T-helper 2 cell treated with Interferon-gamma antibody and Interleukin-4, amounts not matched to agents 100 ng/mL and 5 ng/mL, for 36 hours (primary cell): ENCODE measurements around the gene CC2D1B. TPM values are rescaled to one million over a fixed set of nuclear protein-coding genes. Genes with fewer than 3 reads are reported as not detected.

Experiments used
- intact Hi-C: fragments of 100-400 bp; cut with micrococcal nuclease; formaldehyde crosslinking; loops from one replicate; pipeline ENCODE4 v1.15.1; 2023
- total RNA-seq: library from RNA; stranded (reverse); gene quantifications from 2 replicates; pipeline ENCODE4 v1.2.3, GENCODE V29; 2022

CC2D1B gene
- total RNA-seq, 1 donor from 2014 or later: 47.1 TPM

DNA sequence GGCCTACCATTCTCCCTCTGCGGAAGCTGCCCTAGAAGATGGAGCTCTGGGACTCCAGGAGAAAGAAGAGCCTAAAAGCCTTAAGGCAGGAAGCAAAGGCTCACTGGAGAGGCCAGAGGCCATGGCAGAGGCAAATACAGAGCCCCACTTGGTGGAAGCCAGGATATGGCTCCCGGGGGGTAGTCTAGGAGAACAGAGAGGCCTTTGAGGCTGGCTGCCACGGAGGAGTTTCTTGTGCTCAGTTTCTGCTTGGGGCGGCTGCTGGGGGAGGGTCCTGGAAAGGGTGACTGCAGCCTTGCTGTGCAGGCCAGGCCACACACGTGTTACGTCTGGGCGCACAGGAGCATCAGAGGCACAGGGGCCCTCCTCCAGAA is 5.4 kb downstream of the CC2D1B start:
- intact Hi-C loops: loop anchor here (10.0 kb wide), 1 partner anchor 1126 kb away; the partner anchor contains the start of gene RNF11

DNA sequence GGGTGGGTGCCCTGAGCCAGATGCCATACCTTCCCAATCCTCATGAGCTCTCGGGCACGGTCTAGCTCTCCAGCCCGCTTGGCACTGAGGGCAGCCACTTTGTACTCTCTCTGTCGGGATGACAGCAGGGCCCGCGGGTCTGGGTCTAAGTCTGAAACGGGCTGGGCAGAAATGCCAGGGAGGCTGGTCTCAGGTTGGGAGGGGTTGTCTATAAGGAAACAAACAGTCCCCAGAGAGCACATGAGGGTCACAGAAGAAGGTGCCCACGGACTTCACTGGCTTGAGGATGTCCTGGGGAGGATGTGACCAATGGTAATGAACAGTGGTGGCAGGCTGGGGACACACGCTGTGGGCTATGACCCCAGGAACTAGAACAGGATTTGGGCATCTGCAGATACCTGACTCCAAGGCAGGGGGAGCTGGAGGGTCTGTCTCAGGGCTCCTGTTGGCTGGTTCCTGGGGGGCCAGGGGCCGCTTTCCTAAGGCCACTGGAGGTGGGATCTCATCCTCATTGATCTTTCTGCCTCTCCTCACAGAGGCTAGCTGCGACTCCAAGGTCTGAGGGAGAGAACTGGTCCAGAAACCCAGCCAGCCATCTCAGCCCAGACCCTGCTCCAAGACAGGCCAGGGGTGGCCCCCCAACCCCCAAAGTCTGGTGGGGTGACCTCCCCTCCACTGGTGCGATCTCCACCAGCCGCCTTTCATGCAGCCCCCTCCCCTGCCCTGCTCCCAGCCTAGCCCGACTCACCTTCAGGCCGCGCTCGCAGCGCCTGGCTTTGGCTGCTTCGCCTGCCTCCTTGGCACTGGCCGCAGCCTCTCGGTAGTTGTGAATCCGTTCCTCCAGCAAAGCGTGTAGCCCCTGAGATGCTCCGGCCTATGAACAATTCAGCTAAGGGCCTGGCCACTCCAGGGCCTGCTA is 6.1 kb downstream of the CC2D1B start:
- intact Hi-C loops: loop anchor here (10.0 kb wide), 1 partner anchor 1125 kb away; the partner anchor contains the start of gene RNF11

DNA sequence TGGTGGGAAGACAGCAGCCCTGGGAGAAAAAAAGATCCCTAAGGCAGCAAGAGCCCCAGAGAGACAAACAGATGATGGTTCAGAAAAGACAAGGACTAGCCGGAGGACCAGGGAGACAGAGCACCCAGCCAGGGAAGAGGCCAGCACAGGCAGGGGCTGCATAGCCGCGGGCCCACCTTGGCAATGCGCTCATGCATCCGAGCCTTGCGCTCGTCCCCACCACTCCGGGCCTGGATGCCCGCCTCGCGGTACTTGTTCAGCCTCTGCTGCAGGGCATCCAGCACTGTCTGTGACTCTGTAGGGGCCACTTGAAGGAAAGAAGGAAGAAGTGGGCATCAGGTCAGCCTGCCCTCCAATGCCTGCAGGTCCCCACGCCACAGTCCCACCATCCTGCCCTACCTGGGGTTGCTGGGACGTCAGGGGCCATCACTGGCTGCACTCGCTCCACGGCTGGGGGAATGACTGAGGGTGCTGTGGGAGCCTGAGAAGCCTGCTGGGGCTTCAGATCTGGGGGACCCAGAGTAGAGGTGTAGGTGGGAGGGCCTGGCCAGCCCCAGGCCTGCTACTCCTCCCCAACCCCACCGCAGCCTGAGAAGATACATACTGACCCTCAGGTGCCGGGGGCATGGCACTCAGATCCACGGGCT is 7.0 kb downstream of the CC2D1B start:
- intact Hi-C loops: no loop called here

DNA sequence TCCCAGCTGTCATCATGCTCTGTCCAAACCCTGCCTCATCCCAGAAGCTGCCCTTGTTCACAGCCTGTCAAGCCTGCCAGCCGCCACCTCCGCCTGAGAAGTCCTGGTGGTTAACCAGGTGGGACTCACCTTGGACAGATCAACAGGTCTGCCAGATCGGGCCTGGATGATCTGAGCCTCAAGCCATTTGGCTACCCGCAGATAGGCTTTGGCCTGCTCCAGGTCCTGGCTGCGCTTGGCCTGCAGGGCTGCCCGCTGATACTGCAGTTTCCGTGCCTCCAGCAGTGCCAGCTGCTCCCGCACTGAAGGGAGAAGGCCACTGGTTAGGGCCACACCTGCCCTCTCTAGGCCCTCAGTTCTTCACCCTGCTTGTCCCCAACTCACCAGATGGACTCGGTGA is 8.6 kb downstream of the CC2D1B start:
- intact Hi-C loops: no loop called here

DNA sequence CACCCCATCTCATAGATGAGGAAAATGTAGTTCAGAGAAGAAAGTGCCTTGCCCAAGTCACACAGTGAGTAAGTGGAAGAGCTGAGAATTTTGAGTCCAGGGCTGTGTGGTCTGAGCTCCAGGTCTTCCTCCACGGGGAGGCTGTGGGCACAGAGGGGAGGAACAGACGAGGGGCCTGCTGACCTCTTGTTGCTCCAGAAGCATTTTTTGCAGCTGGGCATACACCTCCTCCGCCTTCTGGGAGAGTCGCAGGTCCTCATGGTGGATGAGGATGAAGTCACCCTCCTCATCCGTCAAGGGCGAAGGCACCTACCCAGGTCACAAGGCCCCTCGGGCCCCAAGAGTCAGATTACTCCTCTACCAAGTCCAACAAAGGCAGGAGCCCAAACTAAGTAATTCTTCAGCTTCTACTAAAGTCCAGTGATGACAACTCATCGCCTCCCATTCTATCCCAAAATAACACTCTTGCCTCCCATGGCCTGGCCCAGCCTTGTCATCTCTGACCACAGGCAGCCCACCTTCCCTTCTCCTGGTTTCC is 9.1 kb downstream of the CC2D1B start:
- intact Hi-C loops: no loop called here

DNA sequence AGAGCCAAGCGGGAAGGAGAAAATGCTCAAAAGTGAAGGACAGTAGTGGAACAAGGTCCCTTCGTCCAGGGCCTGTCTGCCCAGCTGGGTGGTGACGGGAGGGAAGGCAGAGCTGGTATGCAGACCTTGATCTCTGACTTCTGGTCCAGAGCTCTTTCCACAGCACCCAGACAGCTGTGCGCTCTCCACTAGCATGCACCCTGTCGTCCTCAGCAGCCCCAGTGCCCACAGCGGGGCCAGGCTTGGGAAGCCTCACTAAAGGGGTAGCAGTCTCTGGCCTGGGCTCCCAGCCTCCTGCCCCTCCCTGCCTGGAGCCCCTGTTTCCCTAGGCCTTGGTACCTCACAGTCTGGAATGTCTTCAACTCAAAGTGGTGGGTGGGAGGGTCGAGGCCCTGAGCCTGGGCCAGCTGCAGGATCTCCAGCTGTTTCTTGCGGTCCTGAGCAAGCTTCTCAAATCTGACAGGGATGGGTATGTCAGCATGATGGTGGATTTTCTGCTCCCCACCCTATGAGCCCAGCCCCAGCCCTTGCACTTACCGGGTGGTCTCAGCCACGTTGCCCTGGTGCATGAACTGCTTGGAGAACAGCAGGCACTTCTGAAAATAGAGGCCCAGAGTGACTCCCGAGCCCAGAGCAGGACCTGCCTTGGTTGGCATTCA is 10.0 kb downstream of the CC2D1B start:
- intact Hi-C loops: no loop called here

DNA sequence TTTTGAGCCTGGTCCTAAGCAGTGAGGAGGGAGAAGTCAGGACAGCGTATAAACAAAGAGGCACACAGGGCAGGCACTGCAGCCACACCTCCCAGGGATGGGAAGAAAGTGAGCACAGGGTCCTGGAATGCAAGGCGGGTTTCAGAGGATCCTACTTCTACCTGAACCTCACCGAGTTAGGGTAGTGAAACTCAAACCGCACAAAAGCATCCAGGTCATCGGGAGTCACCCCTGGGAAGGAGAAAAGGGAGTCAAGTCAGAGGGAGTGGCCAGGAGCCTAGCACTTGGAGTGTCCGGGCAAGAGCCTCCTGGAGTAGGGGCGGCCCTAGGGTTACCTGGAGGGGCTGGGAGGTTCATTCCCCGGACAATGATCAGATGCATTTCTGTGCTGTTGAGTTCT is 10.6 kb downstream of the CC2D1B start:
- intact Hi-C loops: no loop called here

DNA sequence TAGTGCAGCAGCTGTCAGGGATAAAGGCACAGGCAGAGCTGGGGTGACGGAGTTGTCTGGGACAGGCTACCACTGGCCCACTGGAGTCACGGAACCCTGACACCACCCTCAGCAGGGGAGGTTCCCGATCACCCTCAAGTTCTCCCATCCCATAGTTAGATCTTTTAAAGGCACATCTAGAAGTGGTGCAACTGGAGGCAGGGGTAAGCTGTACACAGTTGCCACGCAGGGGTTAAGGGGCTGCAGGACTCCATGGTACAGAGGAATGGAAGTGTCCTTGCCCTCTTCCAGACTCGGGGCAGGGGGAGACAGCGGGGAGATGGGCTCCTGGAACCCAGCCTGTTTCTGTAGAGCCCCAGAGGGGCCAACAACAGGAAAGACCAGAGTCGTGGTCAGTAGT is 13.3 kb downstream of the CC2D1B start:
- intact Hi-C loops: no loop called here

DNA sequence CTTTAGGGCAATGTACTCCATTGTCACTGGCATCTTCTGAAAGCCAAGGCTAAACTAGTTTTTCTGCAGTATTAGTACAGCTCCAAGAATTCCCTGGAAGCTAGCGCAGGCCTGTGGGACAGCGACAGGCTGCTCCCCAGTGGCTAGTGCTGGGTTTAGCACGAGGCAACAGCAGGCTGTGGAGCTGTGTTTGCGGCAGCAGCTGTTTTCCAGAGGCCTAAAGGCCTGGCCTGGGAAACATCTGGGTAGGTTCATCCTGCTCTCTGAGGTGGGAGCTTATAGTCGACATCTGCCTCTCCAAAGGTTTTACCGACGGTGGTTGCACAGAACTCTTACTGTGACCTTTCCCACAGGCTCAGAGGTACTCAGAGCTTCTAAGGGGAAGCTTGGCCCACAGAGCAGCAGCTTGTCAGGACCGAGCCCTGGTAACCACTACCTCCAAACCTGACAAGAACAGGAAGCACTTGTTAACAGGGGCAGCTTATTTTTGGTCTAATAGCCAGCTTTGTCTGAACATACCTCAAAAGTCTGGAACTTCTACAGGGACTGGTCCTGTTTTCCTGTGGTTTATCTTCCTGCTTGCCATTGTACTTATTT is 17.2 kb downstream of the CC2D1B start:
- intact Hi-C loops: no loop called here

DNA sequence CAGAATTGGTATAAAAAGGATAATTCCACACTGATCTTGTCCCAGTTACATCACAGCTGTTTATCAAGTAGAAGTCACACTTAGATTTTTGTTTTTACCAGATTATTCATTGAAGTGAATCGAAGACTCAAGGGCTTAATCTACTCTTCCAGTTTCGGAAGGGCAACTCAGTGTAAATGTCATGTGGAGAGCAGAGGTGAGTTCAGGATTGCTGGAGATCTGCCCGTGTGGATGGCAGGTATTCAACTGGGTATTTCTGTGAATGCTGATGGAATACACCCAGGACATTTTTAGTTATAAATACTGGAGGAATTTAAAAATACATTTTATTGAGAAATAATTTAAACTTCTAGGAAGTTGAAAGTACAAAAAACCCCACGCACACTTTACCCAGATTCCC is 19.4 kb downstream of the CC2D1B start:
- intact Hi-C loops: no loop called here

DNA sequence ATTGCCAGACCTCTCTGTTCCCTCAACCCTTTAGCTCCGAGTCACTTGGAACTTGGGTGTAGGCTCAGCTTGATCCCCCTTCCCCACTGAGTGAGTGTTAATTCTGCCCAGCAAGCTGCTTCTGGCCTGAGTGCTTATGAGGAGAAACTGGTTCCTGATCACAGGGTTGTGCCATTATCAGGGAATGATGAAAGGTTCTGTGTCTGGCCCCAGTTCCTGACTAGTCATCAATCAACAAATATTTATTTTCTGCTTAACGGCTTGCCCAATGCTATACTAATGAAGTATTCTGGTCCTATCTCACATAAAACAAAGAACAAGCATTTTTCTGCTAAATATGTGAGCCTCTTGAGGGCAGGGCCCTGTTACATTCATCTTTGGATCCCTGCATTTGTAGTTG is 20.8 kb downstream of the CC2D1B start:
- intact Hi-C loops: no loop called here

DNA sequence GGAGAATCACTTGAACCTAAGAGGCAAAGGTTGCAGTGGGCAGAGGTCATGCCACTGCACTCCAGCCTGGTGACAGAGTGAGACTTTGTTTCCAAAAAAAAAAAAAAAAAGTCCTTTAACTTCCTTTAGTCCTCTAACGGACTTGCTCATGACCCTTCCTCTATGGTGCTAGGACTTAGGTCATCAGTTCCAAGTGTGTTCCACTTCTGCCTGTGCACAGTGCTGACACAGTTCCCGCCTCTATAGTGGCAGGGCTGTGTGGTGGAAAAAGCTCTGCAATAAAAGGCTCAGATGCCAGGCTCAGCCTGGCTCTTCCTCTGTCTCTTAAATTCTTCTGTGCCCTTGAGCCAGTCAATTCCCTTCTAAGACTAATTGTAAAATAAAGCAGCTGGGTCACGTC is 22.0 kb downstream of the CC2D1B start:
- intact Hi-C loops: no loop called here

DNA sequence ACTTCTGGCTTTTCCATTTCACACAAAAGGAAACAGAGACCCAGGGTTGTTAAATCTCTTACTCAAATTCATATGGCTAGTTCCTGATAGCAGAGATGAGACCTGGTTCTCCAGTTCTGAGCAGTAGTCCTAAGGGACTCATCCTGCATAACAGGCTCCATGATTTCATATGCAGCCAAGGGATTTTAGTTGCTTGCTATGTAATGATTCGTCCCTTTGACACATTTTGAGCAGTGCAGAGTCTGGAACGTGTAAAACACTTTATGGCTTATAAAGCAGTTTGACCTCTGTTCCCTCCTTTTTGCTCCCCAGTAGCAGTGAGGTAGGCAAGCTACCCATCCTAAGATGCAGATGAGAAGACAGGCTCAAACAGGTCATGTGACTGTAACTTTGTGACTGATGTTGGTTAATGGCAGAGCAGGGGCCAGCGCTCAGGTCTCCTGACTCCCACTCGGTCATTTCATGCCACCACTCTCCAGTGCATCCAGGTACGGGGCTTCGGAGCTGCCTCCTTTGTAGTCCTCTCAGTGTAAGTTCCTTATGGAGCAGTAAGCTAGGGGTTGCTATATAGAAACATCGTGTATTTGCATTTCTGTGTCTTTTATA is 24.2 kb downstream of the CC2D1B start:
- intact Hi-C loops: no loop called here

DNA sequence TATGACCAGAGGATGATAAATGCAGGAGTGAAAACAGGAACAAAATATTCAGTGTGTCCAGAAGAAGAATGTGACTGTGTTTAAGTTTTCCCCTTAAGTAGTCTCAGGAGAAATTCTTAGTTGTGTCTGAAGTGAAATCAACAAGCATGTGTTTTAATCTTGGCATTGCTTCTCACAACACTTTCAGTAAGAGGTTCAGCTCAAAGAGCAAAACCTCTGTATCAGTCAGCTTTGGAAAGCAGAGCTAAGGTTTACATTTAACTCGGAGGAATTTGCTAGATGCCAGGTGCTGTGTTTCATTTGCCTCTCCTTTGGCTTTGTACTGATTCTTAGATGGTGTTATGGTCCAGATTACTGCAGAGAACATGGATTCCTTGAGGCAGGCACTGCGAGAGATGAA is 28.6 kb downstream of the CC2D1B start:
- intact Hi-C loops: no loop called here

DNA sequence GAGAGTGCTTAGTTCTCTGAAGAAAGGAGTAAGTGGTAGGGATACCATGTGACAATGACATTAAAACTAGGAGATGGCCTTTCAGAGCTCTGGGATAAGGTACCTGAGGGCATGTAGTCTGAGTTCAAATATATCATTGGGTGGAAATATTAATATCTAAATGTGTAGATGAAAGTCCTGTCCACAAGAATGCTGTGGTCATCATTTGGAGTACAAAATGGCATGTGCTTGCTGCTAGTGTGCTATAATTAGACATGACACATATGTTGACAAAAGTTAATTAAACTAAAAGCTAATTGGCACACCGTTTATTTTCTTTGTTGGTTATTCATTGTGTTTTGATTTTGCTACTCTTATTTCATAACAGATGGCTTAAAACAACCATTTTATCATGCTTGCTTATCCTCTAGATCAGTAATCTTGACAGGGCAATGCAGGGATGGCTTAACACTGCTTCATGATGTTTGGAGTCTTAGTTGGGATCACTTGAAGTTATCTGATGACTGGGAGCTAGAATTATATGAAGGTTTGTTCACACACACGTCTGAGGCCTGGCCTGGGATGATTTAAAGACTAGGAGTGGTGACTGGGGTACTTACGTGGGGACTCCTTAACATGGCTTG is 31.0 kb downstream of the CC2D1B start:
- intact Hi-C loops: no loop called here

DNA sequence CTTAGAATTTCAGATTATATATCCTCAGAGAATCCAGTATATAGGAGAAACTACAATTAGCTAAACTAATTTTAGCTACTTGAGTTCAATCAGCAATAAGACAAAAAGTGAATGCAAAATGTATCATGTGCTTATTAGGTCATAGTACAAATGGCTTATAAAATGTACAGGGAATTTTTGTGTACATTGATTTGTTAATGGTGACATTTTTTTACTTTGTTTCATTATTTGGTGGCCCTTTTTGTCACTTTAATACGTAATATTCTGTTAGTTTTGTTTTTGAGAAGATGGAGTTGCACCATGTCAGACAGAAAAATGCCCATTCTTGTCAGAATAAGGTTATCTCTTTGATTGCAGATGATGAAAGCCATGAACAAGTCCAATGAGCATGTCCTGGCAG is 33.6 kb downstream of the CC2D1B start:
- intact Hi-C loops: no loop called here

DNA sequence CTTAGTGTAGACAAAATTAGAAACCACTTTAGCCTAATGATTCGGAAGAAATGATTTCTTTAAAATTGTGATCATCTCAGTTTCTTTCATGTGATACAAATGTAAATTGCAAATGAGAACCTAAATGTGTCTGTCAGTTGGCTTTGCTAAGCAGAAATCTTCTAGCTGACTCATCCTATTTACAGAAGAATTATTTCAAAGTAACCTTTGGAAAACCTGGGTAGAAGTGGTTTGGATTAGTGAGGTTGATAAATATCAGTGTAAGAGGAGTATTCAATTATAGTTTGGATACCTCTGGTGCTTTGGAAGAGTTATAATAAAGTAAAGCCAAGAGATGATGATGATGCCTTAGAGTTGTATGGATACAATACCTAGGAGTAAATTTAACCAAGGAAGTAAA is 37.4 kb downstream of the CC2D1B start:
- intact Hi-C loops: no loop called here

DNA sequence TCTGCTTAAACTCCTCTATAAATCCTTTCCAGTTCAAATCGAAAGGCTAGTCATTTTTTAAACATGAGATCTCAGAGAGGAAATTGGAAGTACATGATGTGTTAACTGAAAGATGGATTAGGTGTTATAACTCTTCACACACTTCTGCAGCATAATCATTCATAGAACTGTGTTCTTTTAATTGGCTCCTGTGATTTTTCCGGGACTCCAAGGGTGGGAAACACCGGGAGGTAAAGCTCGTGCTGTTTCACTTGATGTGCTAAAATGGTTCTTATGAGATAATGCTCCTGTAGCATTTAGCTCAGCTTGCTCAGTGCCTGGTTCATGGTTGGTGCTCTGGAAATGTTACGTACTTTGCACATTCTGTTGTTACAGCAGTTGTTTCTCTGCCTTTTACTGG is 40.2 kb downstream of the CC2D1B start:
- intact Hi-C loops: no loop called here

DNA sequence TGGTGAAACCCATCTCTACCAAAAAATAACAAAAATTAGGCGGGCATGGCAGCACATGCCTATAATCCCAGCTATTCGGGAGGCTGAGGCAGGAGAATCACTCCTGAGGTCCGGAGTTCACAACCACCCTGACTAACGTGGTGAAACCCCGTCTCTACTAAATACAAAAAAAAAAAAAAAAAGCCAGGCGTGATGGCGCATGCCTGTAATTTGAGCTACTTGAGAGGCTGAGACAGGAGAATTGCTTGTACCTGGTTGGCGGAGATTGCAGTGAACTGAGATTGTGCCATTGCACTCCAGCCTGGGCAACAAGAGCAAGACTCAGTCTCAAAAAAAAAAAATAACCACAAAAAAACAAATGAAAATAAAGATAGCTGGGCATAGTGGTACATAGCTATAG is 42.3 kb downstream of the CC2D1B start:
- intact Hi-C loops: no loop called here

DNA sequence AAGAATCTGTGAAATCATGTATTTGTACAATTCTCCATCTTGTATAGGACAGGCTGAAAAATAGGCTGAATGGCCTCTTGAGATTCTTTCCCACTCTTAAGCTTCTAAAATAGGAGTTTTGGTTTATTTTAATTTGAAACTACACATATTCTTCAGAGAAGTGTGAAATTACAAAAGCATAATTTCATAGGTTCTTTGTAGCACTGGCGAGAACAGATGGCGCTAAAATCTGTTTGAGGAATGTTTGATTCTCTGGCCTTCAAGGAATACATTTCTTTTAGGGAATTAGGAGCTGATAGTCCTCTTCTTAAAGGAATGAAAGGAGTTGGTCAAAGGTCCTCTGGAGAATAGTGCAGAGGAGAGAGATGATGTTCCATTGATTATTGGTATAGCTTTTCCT is 44.9 kb downstream of the CC2D1B start:
- intact Hi-C loops: no loop called here
